ENCODE measurements around the gene TNFRSF25.

DNA sequence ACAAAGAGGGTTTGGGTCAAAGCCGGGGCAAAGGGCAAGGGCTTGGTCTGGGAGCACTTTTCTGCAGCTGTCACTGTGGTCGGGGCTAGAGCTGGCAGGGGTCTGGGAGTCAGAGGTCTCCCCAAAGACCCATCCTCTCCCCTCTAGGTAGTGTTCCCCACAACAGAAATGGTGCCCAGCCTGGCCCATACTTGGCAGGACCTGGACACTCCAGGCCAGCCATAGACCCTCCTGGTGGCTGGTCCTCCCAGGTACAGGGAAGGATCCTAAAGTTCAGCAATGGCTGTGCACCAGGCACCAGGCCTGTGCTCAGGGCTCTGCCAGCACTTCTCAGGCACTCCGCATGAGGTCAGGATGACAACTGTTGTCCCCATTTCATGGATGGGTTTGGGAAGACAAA, 30.4 kb downstream of the TNFRSF25 start:
- TF ChIP-seq EP300 (conservative IDR thresholded peaks at IDR 0.05; ENCODE audit: poor library complexity, severe bottlenecking) (no peak), POLR2AphosphoS5 (IDR thresholded peaks at IDR 0.05) (no peak), MXI1 (conservative IDR thresholded peaks at IDR 0.05; ENCODE audit: poor library complexity, severe bottlenecking) (no peak), SMC3 (conservative IDR thresholded peaks at IDR 0.05; ENCODE audit: poor library complexity) (no peak), EZH2 (IDR thresholded peaks at IDR 0.05; ENCODE audit: borderline replicate concordance, insufficient read depth, low read length, poor library complexity, severe bottlenecking) (no peak), REST (IDR thresholded peaks at IDR 0.05; ENCODE audit: borderline replicate concordance) (no peak), RAD21 (conservative IDR thresholded peaks at IDR 0.05) (no peak), TAF1 (IDR thresholded peaks at IDR 0.05; ENCODE audit: low read depth) (no peak)
- TF ChIP-seq, protein P1, sequence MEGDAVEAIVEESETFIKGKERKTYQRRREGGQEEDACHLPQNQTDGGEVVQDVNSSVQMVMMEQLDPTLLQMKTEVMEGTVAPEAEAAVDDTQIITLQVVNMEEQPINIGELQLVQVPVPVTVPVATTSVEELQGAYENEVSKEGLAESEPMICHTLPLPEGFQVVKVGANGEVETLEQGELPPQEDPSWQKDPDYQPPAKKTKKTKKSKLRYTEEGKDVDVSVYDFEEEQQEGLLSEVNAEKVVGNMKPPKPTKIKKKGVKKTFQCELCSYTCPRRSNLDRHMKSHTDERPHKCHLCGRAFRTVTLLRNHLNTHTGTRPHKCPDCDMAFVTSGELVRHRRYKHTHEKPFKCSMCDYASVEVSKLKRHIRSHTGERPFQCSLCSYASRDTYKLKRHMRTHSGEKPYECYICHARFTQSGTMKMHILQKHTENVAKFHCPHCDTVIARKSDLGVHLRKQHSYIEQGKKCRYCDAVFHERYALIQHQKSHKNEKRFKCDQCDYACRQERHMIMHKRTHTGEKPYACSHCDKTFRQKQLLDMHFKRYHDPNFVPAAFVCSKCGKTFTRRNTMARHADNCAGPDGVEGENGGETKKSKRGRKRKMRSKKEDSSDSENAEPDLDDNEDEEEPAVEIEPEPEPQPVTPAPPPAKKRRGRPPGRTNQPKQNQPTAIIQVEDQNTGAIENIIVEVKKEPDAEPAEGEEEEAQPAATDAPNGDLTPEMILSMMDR (IDR thresholded peaks at IDR 0.05; ENCODE audit: poor library complexity, severe bottlenecking): no peak
